ENCODE results near the gene ATP5F1C. TPM values are rescaled to one million over a fixed set of nuclear protein-coding genes. Genes with fewer than 3 reads are reported as not detected.
"Not testable (repeated sequence)": the region's sequence is repeated elsewhere in the genome, so short reads cannot be mapped to it uniquely, and the experiment has no call there.

Gene ATP5F1C
- 100 to 1,000 TPM; 444 to 610 TPM for total RNA-seq

DNA sequence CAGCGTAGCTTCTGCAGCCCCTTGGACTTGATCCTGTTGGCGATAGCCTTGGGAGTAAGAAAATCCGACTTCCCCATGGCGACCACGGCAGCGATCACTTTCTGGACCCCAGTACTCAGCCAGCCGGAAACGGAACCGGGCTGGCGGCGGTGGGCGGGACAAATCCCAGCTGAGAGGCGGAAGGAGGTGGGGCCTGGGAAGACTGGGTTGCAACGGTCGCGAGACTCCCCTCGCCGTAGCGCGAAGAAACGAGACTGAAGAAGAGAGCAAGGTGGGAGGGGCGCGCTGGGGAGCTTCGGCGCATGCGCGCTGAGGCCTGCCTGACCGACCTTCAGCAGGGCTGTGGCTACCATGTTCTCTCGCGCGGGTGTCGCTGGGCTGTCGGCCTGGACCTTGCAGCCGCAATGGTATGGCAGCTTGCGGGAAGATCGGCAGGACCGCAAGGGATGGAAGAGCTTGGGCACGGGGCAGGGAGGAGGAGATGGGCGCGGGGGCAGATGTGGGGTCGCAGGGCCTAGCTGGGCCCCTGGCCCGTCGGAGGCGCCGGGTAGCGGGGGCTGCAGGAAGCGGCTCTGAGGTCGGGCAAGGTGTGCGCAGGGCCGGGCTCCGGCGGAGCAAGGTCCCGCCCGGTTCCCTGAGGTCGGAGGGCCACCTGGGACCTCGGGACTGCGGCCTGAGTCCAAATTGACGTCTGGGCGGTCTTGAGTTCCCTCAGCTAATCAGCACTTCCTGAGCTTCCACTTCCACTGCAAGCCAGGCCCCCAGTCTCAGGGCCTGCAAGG is at the start of gene ATP5F1C, which contains the start of gene KIN:
TSS of gene ATP5F1C (plus strand) at position 321 of the 782 bp plus-strand sequence. CDS start at position 352, 31 bp downstream.
TSS of gene KIN (minus strand) at position 137 of the 782 bp plus-strand sequence. CDS start at position 77, 60 bp downstream.
- intact Hi-C loops (cut with DNase I): loop anchor here (2.0 kb wide), 1 partner anchor 27 kb away; no protein-coding TSS in a partner anchor
- no peaks in the 10 kb centered on the region for H3K36me3 ChIP-seq
- TF ChIP-seq, protein P1, sequence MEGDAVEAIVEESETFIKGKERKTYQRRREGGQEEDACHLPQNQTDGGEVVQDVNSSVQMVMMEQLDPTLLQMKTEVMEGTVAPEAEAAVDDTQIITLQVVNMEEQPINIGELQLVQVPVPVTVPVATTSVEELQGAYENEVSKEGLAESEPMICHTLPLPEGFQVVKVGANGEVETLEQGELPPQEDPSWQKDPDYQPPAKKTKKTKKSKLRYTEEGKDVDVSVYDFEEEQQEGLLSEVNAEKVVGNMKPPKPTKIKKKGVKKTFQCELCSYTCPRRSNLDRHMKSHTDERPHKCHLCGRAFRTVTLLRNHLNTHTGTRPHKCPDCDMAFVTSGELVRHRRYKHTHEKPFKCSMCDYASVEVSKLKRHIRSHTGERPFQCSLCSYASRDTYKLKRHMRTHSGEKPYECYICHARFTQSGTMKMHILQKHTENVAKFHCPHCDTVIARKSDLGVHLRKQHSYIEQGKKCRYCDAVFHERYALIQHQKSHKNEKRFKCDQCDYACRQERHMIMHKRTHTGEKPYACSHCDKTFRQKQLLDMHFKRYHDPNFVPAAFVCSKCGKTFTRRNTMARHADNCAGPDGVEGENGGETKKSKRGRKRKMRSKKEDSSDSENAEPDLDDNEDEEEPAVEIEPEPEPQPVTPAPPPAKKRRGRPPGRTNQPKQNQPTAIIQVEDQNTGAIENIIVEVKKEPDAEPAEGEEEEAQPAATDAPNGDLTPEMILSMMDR (IDR thresholded peaks at IDR 0.05): no peak

GRCh38 chr10:7738536-7739407 is 49.2 kb upstream of the ATP5F1C start:
- H3K27ac ChIP-seq: no peak overlapping the region
- no peaks in the 10 kb centered on the region for H3K36me3 ChIP-seq
- H3K9me3 ChIP-seq: no peaks in the 10 kb centered on the region
- TF ChIP-seq, protein P1 (IDR thresholded peaks at IDR 0.05): no peak
- H3K9ac ChIP-seq (ENCODE audit: low read depth in 2 of 2, low read length in 2 of 2): no peak overlapping the region
- H3K4me1 ChIP-seq: no peaks in the 10 kb centered on the region
- H3K4me3 ChIP-seq: no peak overlapping the region
- DNase-seq: no peak
- intact Hi-C loops (cut with DNase I): no loop called here
- no peaks in the 10 kb centered on the region for H3K27me3 ChIP-seq

More for the DNA sequence above, at the start of gene ATP5F1C, which contains the start of gene KIN:
- Histone ChIP-seq H3K4me3 (peak within 1 kb of the TSS; percentile 95), H3K9me3 (no peaks in the 10 kb centered on the region), H3K4me1 (peaks cover 26% of the 10 kb centered on the region), H3K27ac (peak within 1 kb of the TSS; percentile 60), H3K27me3 (no peaks in the 10 kb centered on the region), H3K9ac (ENCODE audit: low read depth in 2 of 2, low read length in 2 of 2) (peak within 1 kb of the TSS; percentile 95 to 97)
- peak; percentile 98 for DNase-seq

GRCh38 chr10:7744307-7744706 is 43.7 kb upstream of the ATP5F1C start:
- H3K27ac ChIP-seq: no peak overlapping the region

GRCh38 chr10:7748637-7749036 is 39.3 kb upstream of the ATP5F1C start:
- H3K4me3 ChIP-seq; H3K9me3 ChIP-seq; H3K27ac ChIP-seq; H3K4me1 ChIP-seq; DNase-seq; intact Hi-C loops (cut with DNase I); H3K27me3 ChIP-seq; H3K9ac ChIP-seq (ENCODE audit: low read depth in 2 of 2, low read length in 2 of 2); H3K36me3 ChIP-seq: not testable (repeated sequence)

More at GRCh38 chr10:7744307-7744706, 43.7 kb upstream of the ATP5F1C start:
- TF ChIP-seq, protein P1 (IDR thresholded peaks at IDR 0.05): no peak
- Histone ChIP-seq H3K4me3 (no peak overlapping the region), H3K9me3 (no peaks in the 10 kb centered on the region), H3K36me3 (no peaks in the 10 kb centered on the region), H3K27me3 (no peaks in the 10 kb centered on the region), H3K4me1 (no peaks in the 10 kb centered on the region), H3K9ac (ENCODE audit: low read depth in 2 of 2, low read length in 2 of 2) (no peak overlapping the region)
- intact Hi-C loops (cut with DNase I): no loop called here
- no peak for DNase-seq

DNA sequence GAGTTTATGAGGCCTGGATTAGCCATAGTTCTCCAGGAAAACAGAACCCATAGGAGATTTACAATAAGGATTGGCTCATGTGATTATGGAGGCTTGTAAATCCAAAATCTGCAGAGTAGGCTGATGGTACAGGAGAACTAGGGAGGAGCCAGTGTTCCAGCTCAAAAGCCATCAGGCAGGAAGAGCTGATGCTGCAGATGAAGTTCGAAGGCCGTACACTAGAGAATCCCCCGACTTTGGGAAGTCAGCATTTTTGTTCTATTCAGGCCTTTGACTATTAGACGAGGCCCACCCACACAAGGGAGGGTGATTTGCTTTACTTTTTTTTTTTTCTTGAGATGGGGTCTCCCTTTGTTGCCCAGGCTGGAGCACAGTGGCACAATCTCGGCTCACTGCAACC is 37.8 kb upstream of the ATP5F1C start:
- H3K9ac ChIP-seq (ENCODE audit: low read depth in 2 of 2, low read length in 2 of 2): no peak overlapping the region
- intact Hi-C loops (cut with DNase I): loop anchor here (10.0 kb wide), 1 partner anchor 1555 kb away; no protein-coding TSS in a partner anchor
- TF ChIP-seq, protein P1 (IDR thresholded peaks at IDR 0.05): no peak
- no peaks in the 10 kb centered on the region for H3K9me3 ChIP-seq
- no peak for DNase-seq
- H3K4me1 ChIP-seq: no peaks in the 10 kb centered on the region
- no peaks in the 10 kb centered on the region for H3K27me3 ChIP-seq
- no peak overlapping the region for H3K4me3 ChIP-seq
- H3K36me3 ChIP-seq: no peaks in the 10 kb centered on the region
- no peak overlapping the region for H3K27ac ChIP-seq

Data from colonic mucosa (tissue), 4 donors.